Thyroid gland (tissue), 4 donors: ENCODE results near the gene BLNK.
A peak's percentile ranks its signal among the peaks of the same experiment; 100 is the strongest.

Source experiments
- POLR2A ChIP-seq, 2 donors: fragments of 450-650 bp; IDR thresholded peaks; one replicate each; pipeline ENCODE4 v1.6.1; 2017; ENCODE audit warnings: antibody characterized with exemption in 2 of 2, mild to moderate bottlenecking in 2 of 2, moderate library complexity in 1 of 2
- TF ChIP-seq, protein P1 (sequence below), 6 experiments: fragments of 200-600 bp in 3 of 6; fragments of 450-650 bp in 3 of 6; sonication (generic) in 3 of 6; IDR thresholded peaks; one replicate each; pipeline ENCODE4 v1.5.1; 2016 to 2019; ENCODE audit warnings: antibody characterized with exemption in 6 of 6, mild to moderate bottlenecking in 2 of 6, inconsistent platforms in 1 of 6, moderate library complexity in 1 of 6

DNA sequence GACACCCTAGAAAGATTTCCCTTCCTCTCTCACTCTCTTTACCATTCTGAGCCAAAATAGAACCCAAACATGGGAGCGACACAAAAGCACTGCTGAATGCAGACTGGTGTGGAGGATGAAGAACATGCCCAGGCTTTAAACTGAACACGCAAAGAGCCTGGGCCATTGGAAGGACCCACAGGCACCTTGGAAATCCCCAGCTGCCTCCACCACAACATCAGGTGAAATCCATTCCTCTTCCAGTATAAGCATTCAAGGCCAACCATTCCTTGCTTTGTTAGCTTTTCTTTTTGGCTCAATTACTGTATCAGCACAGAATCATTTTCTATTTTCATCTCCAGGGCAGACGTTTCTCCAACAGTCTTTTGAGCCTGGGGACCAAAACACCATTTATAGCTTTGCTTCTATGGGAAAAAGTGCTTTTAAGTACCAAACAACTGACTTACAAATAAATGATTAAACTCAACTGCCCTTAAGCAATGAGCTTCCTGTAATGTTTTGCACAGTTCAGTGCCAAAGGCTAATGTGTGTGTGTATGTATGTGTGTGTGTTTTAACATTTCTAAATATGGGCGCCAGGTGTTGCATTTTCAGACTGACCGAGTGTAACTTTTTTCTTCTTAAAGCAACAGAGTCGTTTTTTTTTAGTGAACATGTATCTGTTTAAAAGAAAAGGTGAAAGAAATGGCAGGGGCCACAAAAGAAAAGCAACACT, 16.2 kb upstream of the BLNK start:
- no peak for TF ChIP-seq POLR2A (IDR thresholded peaks at IDR 0.05)
- TF ChIP-seq, protein P1, sequence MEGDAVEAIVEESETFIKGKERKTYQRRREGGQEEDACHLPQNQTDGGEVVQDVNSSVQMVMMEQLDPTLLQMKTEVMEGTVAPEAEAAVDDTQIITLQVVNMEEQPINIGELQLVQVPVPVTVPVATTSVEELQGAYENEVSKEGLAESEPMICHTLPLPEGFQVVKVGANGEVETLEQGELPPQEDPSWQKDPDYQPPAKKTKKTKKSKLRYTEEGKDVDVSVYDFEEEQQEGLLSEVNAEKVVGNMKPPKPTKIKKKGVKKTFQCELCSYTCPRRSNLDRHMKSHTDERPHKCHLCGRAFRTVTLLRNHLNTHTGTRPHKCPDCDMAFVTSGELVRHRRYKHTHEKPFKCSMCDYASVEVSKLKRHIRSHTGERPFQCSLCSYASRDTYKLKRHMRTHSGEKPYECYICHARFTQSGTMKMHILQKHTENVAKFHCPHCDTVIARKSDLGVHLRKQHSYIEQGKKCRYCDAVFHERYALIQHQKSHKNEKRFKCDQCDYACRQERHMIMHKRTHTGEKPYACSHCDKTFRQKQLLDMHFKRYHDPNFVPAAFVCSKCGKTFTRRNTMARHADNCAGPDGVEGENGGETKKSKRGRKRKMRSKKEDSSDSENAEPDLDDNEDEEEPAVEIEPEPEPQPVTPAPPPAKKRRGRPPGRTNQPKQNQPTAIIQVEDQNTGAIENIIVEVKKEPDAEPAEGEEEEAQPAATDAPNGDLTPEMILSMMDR (IDR thresholded peaks at IDR 0.05), result peak in 1 of 6 experiments; percentile 13
